Subcutaneous abdominal adipose tissue (tissue), 5 donors: ENCODE measurements around the gene PARD3.
"Not testable (repeated sequence)": the region's sequence is repeated elsewhere in the genome, so short reads cannot be mapped to it uniquely, and the experiment has no call there.

Experiments used
- H3K27ac ChIP-seq: one replicate; pipeline ENCODE4 v1.7.0; 2013; ENCODE audit warnings: low read depth, mild to moderate bottlenecking, inconsistent platforms, low read length, moderate library complexity
- H3K27me3 ChIP-seq, 5 donors: one replicate each; pipeline ENCODE4 v1.7.0; 2013; ENCODE audit warnings: low read length in 5 of 5, inconsistent platforms in 1 of 5; ENCODE audit not compliant: control insufficient read depth in 5 of 5, insufficient read depth in 4 of 5
- H3K36me3 ChIP-seq, 5 donors: one replicate each; pipeline ENCODE4 v1.7.0; 2013; ENCODE audit warnings: low read length in 5 of 5; ENCODE audit not compliant: control insufficient read depth in 5 of 5, insufficient read depth in 5 of 5
- H3K4me1 ChIP-seq, 5 donors: one replicate each; pipeline ENCODE4 v1.7.0; 2013; ENCODE audit warnings: low read length in 5 of 5, mild to moderate bottlenecking in 3 of 5, moderate library complexity in 1 of 5; ENCODE audit not compliant: control insufficient read depth in 5 of 5, insufficient read depth in 5 of 5
- H3K4me3 ChIP-seq, 5 donors: one replicate each; pipeline ENCODE4 v1.7.0; 2013; ENCODE audit warnings: low read length in 5 of 5, low read depth in 1 of 5
- H3K9ac ChIP-seq, 5 donors: one replicate each; pipeline ENCODE4 v1.7.0; 2013; ENCODE audit warnings: low read length in 5 of 5, mild to moderate bottlenecking in 4 of 5, moderate library complexity in 3 of 5
- H3K9me3 ChIP-seq, 5 donors: one replicate each; pipeline ENCODE4 v1.7.0; 2013; ENCODE audit warnings: low read length in 5 of 5; ENCODE audit not compliant: control insufficient read depth in 5 of 5
- donor health status: healthy.
- donor health status: healthy.
- donor health status: healthy.
- donor health status: healthy.
- donor health status: healthy.

Gene PARD3

GRCh38 chr10:34761453-34761852, 53.6 kb downstream of the PARD3 start:
- Histone ChIP-seq H3K4me1 (peaks cover 0 to 11% (median 0%) of the 10 kb centered on the region in 5 donors), H3K27me3 (no peaks in the 10 kb centered on the region), H3K9me3 (no peaks in the 10 kb centered on the region), H3K27ac (no peak overlapping the region), H3K9ac (no peak overlapping the region), H3K36me3 (no peaks in the 10 kb centered on the region), H3K4me3 (no peak overlapping the region)

- H3K9me3 ChIP-seq, result no peaks in the 10 kb centered on the region
- no peak overlapping the region for H3K4me3 ChIP-seq
- H3K4me1 ChIP-seq, result peaks cover 0 to 11% (median 0%) of the 10 kb centered on the region in 5 donors
- H3K27me3 ChIP-seq, result no peaks in the 10 kb centered on the region
- no peak overlapping the region for H3K9ac ChIP-seq
- H3K27ac ChIP-seq, result no peak overlapping the region
- no peaks in the 10 kb centered on the region for H3K36me3 ChIP-seq
Observed at GRCh38 chr10:34760606-34761005, 54.5 kb downstream of the PARD3 start.

- no peak overlapping the region for H3K9ac ChIP-seq
- H3K9me3 ChIP-seq, result no peaks in the 10 kb centered on the region
- H3K27ac ChIP-seq, result no peak overlapping the region
- no peaks in the 10 kb centered on the region for H3K27me3 ChIP-seq
- no peaks in the 10 kb centered on the region for H3K36me3 ChIP-seq
- no peak overlapping the region for H3K4me3 ChIP-seq
- peaks cover 0 to 16% (median 0%) of the 10 kb centered on the region in 5 donors for H3K4me1 ChIP-seq
Observed at GRCh38 chr10:34759837-34760215, 55.3 kb downstream of the PARD3 start.

- Histone ChIP-seq H3K36me3 (no peaks in the 10 kb centered on the region), H3K9ac (no peak overlapping the region), H3K4me3 (no peak overlapping the region), H3K9me3 (no peaks in the 10 kb centered on the region), H3K27me3 (no peaks in the 10 kb centered on the region), H3K4me1 (peaks cover 0 to 21% (median 0%) of the 10 kb centered on the region in 5 donors), H3K27ac (no peak overlapping the region)
Observed at GRCh38 chr10:34759161-34759836, 55.8 kb downstream of the PARD3 start.

- no peak overlapping the region for H3K4me3 ChIP-seq
- no peak overlapping the region for H3K27ac ChIP-seq
- H3K4me1 ChIP-seq, result peaks cover 0 to 26% (median 1%) of the 10 kb centered on the region in 5 donors
- H3K9ac ChIP-seq, result no peak overlapping the region
- no peaks in the 10 kb centered on the region for H3K36me3 ChIP-seq
- no peaks in the 10 kb centered on the region for H3K9me3 ChIP-seq
- no peaks in the 10 kb centered on the region for H3K27me3 ChIP-seq
Observed at GRCh38 chr10:34758447-34758996, 56.6 kb downstream of the PARD3 start.

GRCh38 chr10:34757933-34758332, 57.2 kb downstream of the PARD3 start:
- no peaks in the 10 kb centered on the region for H3K36me3 ChIP-seq
- H3K4me3 ChIP-seq, result no peak overlapping the region
- H3K27me3 ChIP-seq, result no peaks in the 10 kb centered on the region
- H3K27ac ChIP-seq, result no peak overlapping the region
- H3K9ac ChIP-seq, result no peak overlapping the region
- H3K4me1 ChIP-seq, result peaks cover 0 to 32% (median 7%) of the 10 kb centered on the region in 5 donors
- H3K9me3 ChIP-seq, result no peaks in the 10 kb centered on the region

- H3K9me3 ChIP-seq, H3K27ac ChIP-seq, H3K4me3 ChIP-seq, H3K9ac ChIP-seq, H3K27me3 ChIP-seq, H3K36me3 ChIP-seq: not testable (repeated sequence)
- peaks cover 0 to 37% (median 7%) of the 10 kb centered on the region in 5 donors for H3K4me1 ChIP-seq
Observed at GRCh38 chr10:34757181-34757580, 57.9 kb downstream of the PARD3 start.

GRCh38 chr10:34756584-34756983, 58.5 kb downstream of the PARD3 start:
- Histone ChIP-seq H3K9me3 (no peaks in the 10 kb centered on the region), H3K9ac (no peak overlapping the region), H3K27ac (no peak overlapping the region), H3K27me3 (no peaks in the 10 kb centered on the region), H3K4me3 (no peak overlapping the region), H3K36me3 (no peaks in the 10 kb centered on the region), H3K4me1 (peaks cover 0 to 35% (median 7%) of the 10 kb centered on the region in 5 donors)

GRCh38 chr10:34753014-34753757, 61.9 kb downstream of the PARD3 start:
- Histone ChIP-seq H3K27me3 (no peaks in the 10 kb centered on the region), H3K9ac (no peak overlapping the region), H3K36me3 (no peaks in the 10 kb centered on the region), H3K27ac (no peak overlapping the region), H3K9me3 (no peaks in the 10 kb centered on the region), H3K4me3 (no peak overlapping the region), H3K4me1 (peaks cover 0 to 26% (median 7%) of the 10 kb centered on the region in 5 donors)

- H3K9ac ChIP-seq, result no peak overlapping the region
- H3K4me3 ChIP-seq, result no peak overlapping the region
- H3K9me3 ChIP-seq, result no peaks in the 10 kb centered on the region
- H3K36me3 ChIP-seq, result no peaks in the 10 kb centered on the region
- H3K27ac ChIP-seq, result no peak overlapping the region
- H3K27me3 ChIP-seq, result no peaks in the 10 kb centered on the region
- peaks cover 0 to 26% (median 7%) of the 10 kb centered on the region in 5 donors for H3K4me1 ChIP-seq
Observed at GRCh38 chr10:34751272-34751671, 63.8 kb downstream of the PARD3 start.
